Neural cell (in vitro differentiated cells): Measurements from ENCODE around the gene SETBP1. TPM values are rescaled to one million over a fixed set of nuclear protein-coding genes. Genes with fewer than 3 reads are reported as not detected.

Experiments
- H2AFZ ChIP-seq: fragments of 200-600, 300-800 bp; sonication (generic), shearing (Covaris generic); 2 replicates; pipeline ENCODE4 v1.6.0; 2014; ENCODE audit warnings: low read depth, mild to moderate bottlenecking, antibody characterized with exemption, low read length, moderate library complexity
- H3F3A ChIP-seq: fragments of 200-600 bp; shearing (Covaris generic); 2 replicates; pipeline ENCODE4 v1.6.1; 2016; ENCODE audit warnings: mild to moderate bottlenecking, moderate library complexity, mixed read lengths, antibody characterized with exemption, low read length; ENCODE audit not compliant: insufficient read depth, poor library complexity, severe bottlenecking
- H3K27ac ChIP-seq: fragments of 200-600, 300-800 bp; sonication (generic), shearing (Covaris generic); 2 replicates; pipeline ENCODE4 v1.5.1; 2014; ENCODE audit warnings: mild to moderate bottlenecking, low read length, moderate library complexity
- H3K27me3 ChIP-seq: fragments of 300-800, 200-600 bp; sonication (generic), shearing (Covaris generic); 2 replicates; pipeline ENCODE4 v1.6.0; 2014; ENCODE audit warnings: mild to moderate bottlenecking, low read depth, low read length, moderate library complexity; ENCODE audit not compliant: insufficient read depth
- H3K36me3 ChIP-seq: fragments of 300-800, 200-600 bp; sonication (generic), shearing (Covaris generic); 2 replicates; pipeline ENCODE4 v1.5.1; 2014; ENCODE audit warnings: mild to moderate bottlenecking, antibody characterized with exemption, low read length, moderate library complexity; ENCODE audit not compliant: insufficient read depth
- H3K4me2 ChIP-seq: fragments of 300-800, 200-600 bp; sonication (generic), shearing (Covaris generic); 2 replicates; pipeline ENCODE4 v1.6.0; 2014; ENCODE audit warnings: mild to moderate bottlenecking, low read length
- H3K4me3 ChIP-seq: fragments of 300-800, 200-600 bp; sonication (generic), shearing (Covaris generic); 2 replicates; pipeline ENCODE4 v1.5.1; 2014; ENCODE audit warnings: mild to moderate bottlenecking, low read length, moderate library complexity
- H3K79me2 ChIP-seq: fragments of 200-600 bp; shearing (Covaris generic); replicated peaks from 2 replicates; pipeline ENCODE4 v1.6.0; 2014; ENCODE audit warnings: mild to moderate bottlenecking, low read length, moderate library complexity; ENCODE audit not compliant: insufficient read depth
- H3K9ac ChIP-seq: fragments of 300-800, 200-600 bp; sonication (generic), shearing (Covaris generic); 2 replicates; pipeline ENCODE4 v1.6.1; 2016; ENCODE audit warnings: mild to moderate bottlenecking, low read length, mixed read lengths
- H3K9me2 ChIP-seq: fragments of 200-600 bp; shearing (Covaris generic); 2 replicates; pipeline ENCODE4 v1.6.1; 2016; ENCODE audit warnings: mild to moderate bottlenecking, low read length, mixed read lengths; ENCODE audit not compliant: insufficient read depth
- H3K9me3 ChIP-seq: fragments of 200-600, 300-800 bp; sonication (generic), shearing (Covaris generic); 2 replicates; pipeline ENCODE4 v1.6.1; 2016; ENCODE audit warnings: mild to moderate bottlenecking, mixed run types, low read length, moderate library complexity, mixed read lengths
- H4K20me1 ChIP-seq: fragments of 200-600 bp; shearing (Covaris generic); 2 replicates; pipeline ENCODE4 v1.6.1; 2016; ENCODE audit warnings: mild to moderate bottlenecking, mixed run types; ENCODE audit not compliant: insufficient read depth
- EP300 ChIP-seq: fragments of 450-650 bp; conservative IDR thresholded peaks from 2 replicates; pipeline ENCODE4 v1.6.1; 2014; ENCODE audit warnings: antibody characterized with exemption, mild to moderate bottlenecking, moderate library complexity; ENCODE audit not compliant: poor library complexity, severe bottlenecking
- EZH2 ChIP-seq: fragments of 200-600, 300-800 bp; shearing (Covaris generic), sonication (generic); IDR thresholded peaks from 2 replicates; pipeline ENCODE4 v1.6.1; 2014; ENCODE audit warnings: antibody characterized with exemption, low read length, borderline replicate concordance, mild to moderate bottlenecking; ENCODE audit not compliant: insufficient read depth, poor library complexity, severe bottlenecking
- MXI1 ChIP-seq: fragments of 450-650 bp; conservative IDR thresholded peaks from 2 replicates; pipeline ENCODE4 v1.6.1; 2014; ENCODE audit warnings: antibody characterized with exemption, mild to moderate bottlenecking; ENCODE audit not compliant: poor library complexity, severe bottlenecking
- POLR2AphosphoS5 ChIP-seq: IDR thresholded peaks from 2 replicates; pipeline ENCODE4 v1.6.1; 2012
- RAD21 ChIP-seq: fragments of 450-650 bp; conservative IDR thresholded peaks from 2 replicates; pipeline ENCODE4 v1.6.1; 2014; ENCODE audit warnings: antibody characterized with exemption, mild to moderate bottlenecking, moderate library complexity
- REST ChIP-seq: IDR thresholded peaks from 2 replicates; pipeline ENCODE4 v1.6.1; 2012; ENCODE audit warnings: borderline replicate concordance
- SMC3 ChIP-seq: fragments of 450-650 bp; conservative IDR thresholded peaks from 2 replicates; pipeline ENCODE4 v1.6.1; 2014; ENCODE audit warnings: antibody characterized with exemption, mild to moderate bottlenecking, moderate library complexity; ENCODE audit not compliant: poor library complexity
- TAF1 ChIP-seq: IDR thresholded peaks from 2 replicates; pipeline ENCODE4 v1.6.1; 2012; ENCODE audit warnings: low read depth
- polyA plus RNA-seq: library from polyadenylated mRNA; depleted of rRNA; stranded (reverse); fragments of >200 nt; gene quantifications from 2 replicates; pipeline ENCODE4 v1.2.3, GENCODE V29; 2014
- TF ChIP-seq, protein P1 (sequence below): fragments of 450-650 bp; IDR thresholded peaks from 2 replicates; pipeline ENCODE4 v1.5.1; 2014; ENCODE audit warnings: antibody characterized with exemption, mild to moderate bottlenecking, moderate library complexity; ENCODE audit not compliant: poor library complexity, severe bottlenecking

The SETBP1 gene
- polyA plus RNA-seq, 1 donor from 2014 or later = 13.7 TPM

DNA sequence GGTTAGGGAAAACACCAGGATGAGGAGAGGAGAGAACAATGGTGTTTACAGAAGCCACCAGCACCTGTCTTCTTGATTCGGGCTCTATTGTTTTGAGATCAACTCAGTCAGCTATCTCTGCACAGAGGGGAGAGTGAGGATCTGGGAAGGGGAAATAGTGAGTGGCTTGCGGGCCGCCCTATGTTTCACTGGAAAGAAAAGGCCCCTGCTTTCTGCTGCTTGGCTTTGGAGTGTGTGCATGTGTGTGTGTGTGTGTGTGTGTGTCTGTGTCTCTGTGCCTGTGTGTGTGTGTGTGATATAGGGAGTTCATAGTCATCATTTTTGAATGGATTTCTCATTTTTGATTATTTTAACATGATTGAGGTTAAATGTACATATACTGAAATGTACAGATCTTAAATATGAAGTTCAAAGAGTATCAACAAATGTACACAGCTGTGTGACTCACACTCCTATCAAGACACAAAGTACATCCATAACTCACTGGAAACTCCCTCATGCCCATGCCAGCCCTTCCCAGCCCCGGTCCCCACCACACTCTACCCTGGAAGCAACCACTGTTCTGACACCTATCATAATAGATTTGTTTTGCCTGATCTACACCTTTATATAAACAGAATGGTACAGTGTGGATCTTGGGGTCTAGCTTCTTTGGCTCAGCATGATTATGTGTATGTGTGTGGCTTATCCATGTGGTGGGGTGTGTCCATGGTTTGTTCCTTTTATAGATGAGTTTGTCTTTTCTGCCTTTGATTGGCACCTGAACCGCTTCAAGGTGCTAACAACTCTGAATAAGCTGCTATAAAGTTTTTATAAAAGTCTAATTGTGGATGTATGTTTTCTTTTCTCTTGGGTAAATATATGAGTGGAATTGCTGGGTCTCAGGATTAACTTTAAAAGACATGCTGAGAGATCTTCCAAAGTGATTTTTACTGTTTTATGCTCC is 258.3 kb downstream of the SETBP1 start:
- H3K4me2 ChIP-seq = no peak overlapping the region
- peaks cover 4% of the 10 kb centered on the region for H3K36me3 ChIP-seq
- no peaks in the 10 kb centered on the region for H3K27me3 ChIP-seq
- no peak overlapping the region for H3K4me3 ChIP-seq
- H3K79me2 ChIP-seq = peaks cover 29% of the 10 kb centered on the region
- H3K9ac ChIP-seq = no peak overlapping the region
- H3F3A ChIP-seq = no peaks in the 10 kb centered on the region
- H2AFZ ChIP-seq = no peak overlapping the region
- H3K27ac ChIP-seq = no peak overlapping the region
- H4K20me1 ChIP-seq = no peaks in the 10 kb centered on the region
- no peaks in the 10 kb centered on the region for H3K9me3 ChIP-seq
- TF ChIP-seq POLR2AphosphoS5 = no peak
- TF ChIP-seq, protein P1, sequence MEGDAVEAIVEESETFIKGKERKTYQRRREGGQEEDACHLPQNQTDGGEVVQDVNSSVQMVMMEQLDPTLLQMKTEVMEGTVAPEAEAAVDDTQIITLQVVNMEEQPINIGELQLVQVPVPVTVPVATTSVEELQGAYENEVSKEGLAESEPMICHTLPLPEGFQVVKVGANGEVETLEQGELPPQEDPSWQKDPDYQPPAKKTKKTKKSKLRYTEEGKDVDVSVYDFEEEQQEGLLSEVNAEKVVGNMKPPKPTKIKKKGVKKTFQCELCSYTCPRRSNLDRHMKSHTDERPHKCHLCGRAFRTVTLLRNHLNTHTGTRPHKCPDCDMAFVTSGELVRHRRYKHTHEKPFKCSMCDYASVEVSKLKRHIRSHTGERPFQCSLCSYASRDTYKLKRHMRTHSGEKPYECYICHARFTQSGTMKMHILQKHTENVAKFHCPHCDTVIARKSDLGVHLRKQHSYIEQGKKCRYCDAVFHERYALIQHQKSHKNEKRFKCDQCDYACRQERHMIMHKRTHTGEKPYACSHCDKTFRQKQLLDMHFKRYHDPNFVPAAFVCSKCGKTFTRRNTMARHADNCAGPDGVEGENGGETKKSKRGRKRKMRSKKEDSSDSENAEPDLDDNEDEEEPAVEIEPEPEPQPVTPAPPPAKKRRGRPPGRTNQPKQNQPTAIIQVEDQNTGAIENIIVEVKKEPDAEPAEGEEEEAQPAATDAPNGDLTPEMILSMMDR = no peak
- TF ChIP-seq REST = no peak
- TF ChIP-seq SMC3 = no peak
- TF ChIP-seq RAD21 = no peak
- no peak for TF ChIP-seq EZH2
- TF ChIP-seq MXI1 = no peak
- no peak for TF ChIP-seq EP300
- TF ChIP-seq TAF1 = no peak
- H3K9me2 ChIP-seq = no peaks in the 10 kb centered on the region

DNA sequence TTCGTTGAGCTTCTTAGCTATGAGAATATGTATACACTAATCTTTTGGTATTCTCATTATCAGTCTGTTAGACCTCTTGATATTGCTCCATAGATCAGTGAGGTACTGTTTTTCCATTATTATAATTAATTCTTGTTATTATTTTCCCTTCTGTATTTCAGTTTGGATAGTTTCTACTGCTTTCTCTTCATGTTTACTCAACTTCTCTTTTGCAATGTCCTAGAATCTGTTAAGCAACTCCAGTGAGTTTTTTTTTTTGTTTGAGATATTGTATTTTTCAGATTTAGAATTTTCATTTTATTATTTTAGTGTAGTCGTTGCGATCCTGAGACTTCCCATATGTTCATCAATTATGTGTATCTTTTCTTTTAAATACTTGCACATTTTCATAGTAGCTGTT is 260.8 kb downstream of the SETBP1 start:
- peaks cover 5% of the 10 kb centered on the region for H3F3A ChIP-seq
- TF ChIP-seq EZH2 = no peak
- TF ChIP-seq SMC3 = no peak
- TF ChIP-seq TAF1 = no peak
- TF ChIP-seq, protein P1 = no peak
- TF ChIP-seq POLR2AphosphoS5 = no peak
- no peak for TF ChIP-seq EP300
- TF ChIP-seq MXI1 = no peak
- no peak for TF ChIP-seq RAD21
- TF ChIP-seq REST = no peak
- no peaks in the 10 kb centered on the region for H3K9me3 ChIP-seq
- H3K9ac ChIP-seq = no peak overlapping the region
- no peaks in the 10 kb centered on the region for H4K20me1 ChIP-seq
- H3K4me2 ChIP-seq = no peak overlapping the region
- peaks cover 37% of the 10 kb centered on the region for H3K79me2 ChIP-seq
- no peak overlapping the region for H3K4me3 ChIP-seq
- H3K9me2 ChIP-seq = no peaks in the 10 kb centered on the region
- no peaks in the 10 kb centered on the region for H3K27me3 ChIP-seq
- no peaks in the 10 kb centered on the region for H3K36me3 ChIP-seq
- H3K27ac ChIP-seq = no peak overlapping the region
- no peak overlapping the region for H2AFZ ChIP-seq
